ENCODE results near the gene FBXO8.
"Not testable (repeated sequence)": the region's sequence is repeated elsewhere in the genome, so short reads cannot be mapped to it uniquely, and the experiment has no call there.

FBXO8 gene

GRCh38 chr4:174282836-174283506 lies 496 bp downstream of the FBXO8 start:
- DNase-seq: peak; percentile 78

GRCh38 chr4:174281901-174282300 lies 1.6 kb downstream of the FBXO8 start:
- DNase-seq: no peak

DNA sequence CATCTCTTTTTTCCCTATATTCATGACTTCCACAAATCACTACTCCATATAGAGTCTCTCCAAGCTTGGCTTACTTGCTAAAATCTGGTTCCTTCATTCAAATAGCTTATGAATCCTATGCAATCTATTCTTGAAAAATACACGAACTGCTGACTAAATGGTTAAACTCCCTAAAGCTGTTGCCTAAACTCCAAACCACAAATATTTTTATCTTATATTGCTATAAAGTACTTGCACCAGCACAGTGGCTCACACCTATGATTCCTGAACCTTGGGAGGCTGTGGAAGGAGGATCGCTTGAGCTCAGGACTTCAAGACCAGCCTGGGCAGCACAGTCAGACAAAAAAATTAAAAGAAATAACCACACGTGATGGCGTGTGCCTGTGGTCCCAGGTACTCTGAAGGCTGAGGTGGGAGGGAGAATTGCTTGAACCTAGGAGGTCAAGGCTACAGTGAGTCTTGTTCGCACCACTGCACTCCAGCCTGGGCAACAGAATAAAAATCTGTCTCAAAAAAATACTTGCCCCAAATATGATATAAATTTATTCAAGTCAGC lies 2.2 kb downstream of the FBXO8 start:
- no peak for DNase-seq

GRCh38 chr4:174279433-174280155 lies 3.9 kb downstream of the FBXO8 start:
- DNase-seq: no peak

- no peak for DNase-seq
Measured at GRCh38 chr4:174278467-174278866, 5.0 kb downstream of the FBXO8 start.

DNA sequence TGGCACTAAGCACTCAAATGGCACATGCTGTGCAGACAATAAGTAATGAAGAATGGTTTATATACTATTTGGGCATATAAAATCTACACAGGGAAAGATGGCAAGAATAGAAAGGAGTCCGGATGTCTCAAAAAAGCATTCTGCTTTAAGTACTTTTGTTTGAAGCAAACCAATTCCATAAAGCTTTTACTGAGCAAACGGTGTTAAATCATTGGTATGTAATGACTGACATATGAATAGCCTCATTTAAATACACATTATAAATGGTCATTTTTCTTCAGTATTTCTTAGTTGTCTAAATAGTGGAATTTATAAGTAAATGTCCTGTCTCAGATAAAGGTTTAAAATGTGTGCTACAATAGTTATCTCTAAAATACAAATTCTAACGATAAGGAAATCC lies 6.0 kb downstream of the FBXO8 start:
- DNase-seq: no peak

GRCh38 chr4:174275101-174275500 lies 8.4 kb downstream of the FBXO8 start:
- no peak for DNase-seq

- no peak for DNase-seq
Measured at GRCh38 chr4:174274436-174274835, 9.0 kb downstream of the FBXO8 start.

DNA sequence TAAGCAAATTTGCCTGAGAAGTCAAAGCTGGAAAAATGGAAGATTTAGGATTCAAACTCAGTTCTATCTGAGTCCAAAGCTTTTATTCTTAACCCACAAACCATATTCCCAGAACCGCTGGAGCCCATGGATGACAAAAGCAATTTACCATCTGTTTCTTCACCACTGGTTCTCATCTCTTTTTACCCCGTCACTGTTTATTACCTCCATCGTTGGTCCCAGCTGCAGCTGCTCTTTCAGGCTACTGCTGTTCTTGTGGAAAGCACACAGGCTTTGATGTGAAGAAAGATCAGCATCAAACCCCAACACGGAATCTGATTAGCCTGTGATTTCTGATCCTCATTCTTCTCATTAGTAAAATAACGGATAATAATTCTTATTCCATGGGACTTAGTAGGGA lies 9.5 kb downstream of the FBXO8 start:
- DNase-seq: no peak

GRCh38 chr4:174266416-174266815 lies 17.1 kb downstream of the FBXO8 start:
- no peak for DNase-seq

DNA sequence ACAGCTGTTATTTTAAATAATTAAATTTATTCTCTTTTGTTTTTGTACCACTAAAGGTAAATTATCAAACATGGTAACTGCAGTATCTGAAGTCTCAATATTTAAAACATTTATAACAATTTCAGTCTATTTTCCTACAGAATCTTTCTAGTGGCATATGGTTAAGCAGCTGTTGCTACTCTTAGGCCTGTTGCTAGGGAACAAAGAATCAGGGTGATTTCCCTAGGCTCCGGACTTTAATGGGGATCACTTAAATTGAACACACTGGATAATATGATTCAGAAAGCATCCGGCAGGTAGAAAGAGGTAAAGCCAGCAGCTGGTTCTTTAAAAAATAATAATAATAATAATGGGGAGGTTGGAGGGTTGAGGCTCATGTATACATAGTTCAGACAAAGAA lies 17.6 kb downstream of the FBXO8 start:
- no peak for DNase-seq

GRCh38 chr4:174263445-174263736 lies 20.1 kb downstream of the FBXO8 start:
- DNase-seq: no peak

DNA sequence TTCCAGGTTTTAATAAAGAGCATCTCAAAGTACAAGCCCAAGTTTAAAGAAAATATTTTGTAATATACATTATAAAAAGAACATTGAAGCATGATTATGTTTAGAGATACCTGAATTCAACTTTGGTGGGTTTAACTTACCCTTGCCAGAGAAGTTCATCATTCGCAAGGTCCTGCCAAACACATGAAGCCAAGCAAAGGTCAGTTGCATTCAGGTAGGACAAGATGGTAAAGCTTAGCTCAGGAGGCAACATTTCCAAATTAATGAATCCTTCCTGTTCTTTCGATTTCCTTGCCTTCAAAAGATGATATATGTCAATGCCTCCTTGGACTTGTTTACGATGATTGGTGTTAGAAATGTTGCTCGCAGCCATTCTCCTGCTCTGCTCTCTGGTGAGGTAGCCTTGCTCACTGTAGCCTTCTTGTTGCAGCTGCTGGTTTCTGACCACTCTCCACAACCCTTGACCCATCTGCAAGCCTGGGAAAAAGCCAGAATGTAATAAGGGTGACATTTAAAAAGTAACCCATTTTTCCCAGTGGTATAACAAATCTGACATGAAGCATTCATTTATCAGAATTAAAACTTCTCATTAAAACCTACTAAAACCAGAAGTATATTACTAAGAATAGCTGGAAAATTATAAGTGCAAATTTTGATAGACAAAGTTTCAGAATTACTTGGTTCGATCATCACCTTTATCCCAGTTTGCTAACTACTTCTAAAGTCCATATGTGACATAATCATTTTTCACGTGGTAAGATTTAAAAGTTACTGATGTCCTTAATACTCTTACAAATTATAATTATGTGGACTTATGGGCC lies 20.6 kb downstream of the FBXO8 start:
- no peak for DNase-seq

- DNase-seq: not testable (repeated sequence)
Measured at GRCh38 chr4:174261432-174261831, 22.0 kb downstream of the FBXO8 start.

GRCh38 chr4:174260099-174260498 lies 23.4 kb downstream of the FBXO8 start:
- no peak for DNase-seq

GRCh38 chr4:174259580-174259979 lies 23.9 kb downstream of the FBXO8 start:
- DNase-seq: no peak

GRCh38 chr4:174256277-174256713 lies 27.2 kb downstream of the FBXO8 start:
- no peak for DNase-seq

- no peak for DNase-seq
Measured at GRCh38 chr4:174255786-174256185, 27.7 kb downstream of the FBXO8 start.

DNA sequence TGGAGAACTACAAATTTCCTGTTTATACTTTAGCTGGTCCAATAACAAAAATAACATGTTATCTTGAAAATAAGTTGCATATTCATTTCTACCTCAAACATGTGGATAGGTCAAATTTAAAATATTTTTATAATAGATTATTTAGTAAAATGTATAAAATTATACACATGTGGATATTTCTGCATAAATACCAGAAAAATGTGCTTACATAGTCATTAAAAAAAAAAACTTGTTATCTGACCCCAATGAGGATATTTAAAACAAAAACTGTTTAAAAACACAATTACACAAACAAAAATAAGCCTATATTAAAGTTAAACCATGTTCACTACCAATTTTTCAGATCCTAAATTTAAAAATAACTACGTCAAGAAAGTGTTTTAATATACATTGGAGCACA lies 28.1 kb downstream of the FBXO8 start:
- no peak for DNase-seq

DNA sequence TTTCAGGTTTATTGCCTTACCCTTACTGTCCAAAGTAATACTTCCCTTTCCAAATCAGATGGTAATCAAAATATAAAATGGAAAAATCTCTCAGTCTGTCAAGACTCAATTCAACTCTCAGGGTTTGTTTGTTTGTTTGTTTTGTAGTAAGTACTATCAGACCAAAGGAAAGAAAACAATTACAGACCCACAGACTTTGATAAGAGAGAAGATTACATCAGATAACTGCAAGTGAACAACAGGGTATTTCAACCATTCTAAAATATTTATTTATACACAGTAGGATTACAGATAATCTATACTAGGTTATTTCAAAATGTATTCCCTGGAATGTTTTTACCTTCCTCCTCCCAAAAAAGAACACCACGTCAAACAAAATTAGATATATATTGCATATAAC lies 28.9 kb downstream of the FBXO8 start:
- DNase-seq: no peak

GRCh38 chr4:174252412-174252811 lies 31.1 kb downstream of the FBXO8 start:
- no peak for DNase-seq

- DNase-seq: no peak
Measured at GRCh38 chr4:174248407-174248806, 35.1 kb downstream of the FBXO8 start.

GRCh38 chr4:174245714-174246113 lies 37.8 kb downstream of the FBXO8 start:
- DNase-seq: no peak

GRCh38 chr4:174244441-174244840 lies 39.0 kb downstream of the FBXO8 start:
- no peak for DNase-seq
